ENCODE results near the gene KRT84. TPM values are rescaled to one million over a fixed set of nuclear protein-coding genes. Genes with fewer than 3 reads are reported as not detected.

The KRT84 gene
- total RNA-seq, 2 experiments from 2014 or later = not detected

DNA sequence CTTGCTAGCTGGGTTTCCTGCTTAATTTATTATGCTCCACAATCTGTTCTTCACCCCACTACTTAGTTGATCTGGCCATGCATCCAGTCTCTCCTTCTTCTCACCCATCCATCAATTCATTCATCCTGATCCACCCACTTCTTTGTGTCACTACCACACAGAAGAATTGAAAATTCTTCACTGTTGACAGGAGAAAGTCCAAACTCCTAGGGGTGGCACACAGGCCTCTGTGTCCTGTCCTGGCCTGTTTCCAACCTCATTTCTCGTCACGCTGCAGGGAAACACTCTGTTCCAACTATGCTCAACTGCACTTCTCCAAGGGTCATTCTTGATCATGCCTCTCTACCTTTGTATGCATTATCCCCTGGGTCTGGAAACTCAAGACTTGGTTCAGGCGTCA, 53.6 kb downstream of the KRT84 start:
- no peaks in the 10 kb centered on the region for H3K9me3 Mint-ChIP-seq
- H3K36me3 Mint-ChIP-seq (ENCODE audit: low read depth) = no peaks in the 10 kb centered on the region
- no peak overlapping the region for H3K4me3 Mint-ChIP-seq
- intact Hi-C loops (cut with DNase I, micrococcal nuclease) = no loop called here
- H3K27me3 ChIP-seq (ENCODE audit: control insufficient read depth in 1 of 2, insufficient read depth in 2 of 2, low read length in 2 of 2) = peaks cover 0 to 6% of the 10 kb centered on the region in 2 experiments
- H3K4me3 ChIP-seq (ENCODE audit: low read length) = no peak overlapping the region
- H3K27ac ChIP-seq (ENCODE audit: low read depth in 1 of 2, low read length in 2 of 2) = no peak overlapping the region
- ATAC-seq (ENCODE audit: poor library complexity) (no peak), DNase-seq (no peak)
- no peaks in the 10 kb centered on the region for H3K36me3 ChIP-seq (ENCODE audit: insufficient read depth, low read length)
- H3K4me1 ChIP-seq (ENCODE audit: insufficient read depth, low read length) = peaks cover 7% of the 10 kb centered on the region
- ChIA-PET CTCF (no interaction called here), POLR2A (no interaction called here)
- H3K27ac Mint-ChIP-seq = no peak overlapping the region
- H3K9me3 ChIP-seq (ENCODE audit: control insufficient read depth in 1 of 2, insufficient read depth in 1 of 2, low read length in 2 of 2) = peaks cover 0 to 4% of the 10 kb centered on the region in 2 experiments
- peaks cover 13% of the 10 kb centered on the region for H3K27me3 Mint-ChIP-seq
- H3K4me1 Mint-ChIP-seq (ENCODE audit: low read depth) = peaks cover 7% of the 10 kb centered on the region
- TF ChIP-seq, protein P1, sequence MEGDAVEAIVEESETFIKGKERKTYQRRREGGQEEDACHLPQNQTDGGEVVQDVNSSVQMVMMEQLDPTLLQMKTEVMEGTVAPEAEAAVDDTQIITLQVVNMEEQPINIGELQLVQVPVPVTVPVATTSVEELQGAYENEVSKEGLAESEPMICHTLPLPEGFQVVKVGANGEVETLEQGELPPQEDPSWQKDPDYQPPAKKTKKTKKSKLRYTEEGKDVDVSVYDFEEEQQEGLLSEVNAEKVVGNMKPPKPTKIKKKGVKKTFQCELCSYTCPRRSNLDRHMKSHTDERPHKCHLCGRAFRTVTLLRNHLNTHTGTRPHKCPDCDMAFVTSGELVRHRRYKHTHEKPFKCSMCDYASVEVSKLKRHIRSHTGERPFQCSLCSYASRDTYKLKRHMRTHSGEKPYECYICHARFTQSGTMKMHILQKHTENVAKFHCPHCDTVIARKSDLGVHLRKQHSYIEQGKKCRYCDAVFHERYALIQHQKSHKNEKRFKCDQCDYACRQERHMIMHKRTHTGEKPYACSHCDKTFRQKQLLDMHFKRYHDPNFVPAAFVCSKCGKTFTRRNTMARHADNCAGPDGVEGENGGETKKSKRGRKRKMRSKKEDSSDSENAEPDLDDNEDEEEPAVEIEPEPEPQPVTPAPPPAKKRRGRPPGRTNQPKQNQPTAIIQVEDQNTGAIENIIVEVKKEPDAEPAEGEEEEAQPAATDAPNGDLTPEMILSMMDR (IDR thresholded peaks at IDR 0.05) = no peak

DNA sequence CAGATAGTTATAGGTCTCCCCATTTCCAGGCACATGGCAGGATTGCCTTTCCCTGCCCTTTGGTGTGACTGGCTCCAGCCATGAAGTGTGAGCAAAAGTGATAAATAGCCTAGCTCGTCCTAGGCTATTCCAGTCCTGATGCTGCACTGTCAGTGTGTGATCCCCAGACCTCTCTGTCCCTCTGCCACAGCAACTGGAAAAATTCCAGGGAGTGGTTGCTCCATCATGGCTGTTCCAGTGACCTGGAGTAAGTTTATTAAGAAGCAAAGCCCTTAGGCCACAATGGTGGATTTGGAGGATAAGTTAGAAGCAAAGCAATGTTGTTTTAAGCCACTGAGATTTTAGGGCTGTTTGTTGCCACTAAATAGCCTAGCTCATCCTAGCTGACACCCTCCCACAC, 54.4 kb downstream of the KRT84 start:
- no peak for DNase-seq
- no peaks in the 10 kb centered on the region for H3K9me3 Mint-ChIP-seq
- intact Hi-C loops (cut with DNase I, micrococcal nuclease) = no loop called here
- H3K36me3 Mint-ChIP-seq (ENCODE audit: low read depth) = no peaks in the 10 kb centered on the region
- no peak overlapping the region for H3K4me3 ChIP-seq (ENCODE audit: low read length)
- peaks cover 7% of the 10 kb centered on the region for H3K4me1 ChIP-seq (ENCODE audit: insufficient read depth, low read length)
- H3K4me3 Mint-ChIP-seq = no peak overlapping the region
- peaks cover 0 to 6% of the 10 kb centered on the region in 2 experiments for H3K27me3 ChIP-seq (ENCODE audit: control insufficient read depth in 1 of 2, insufficient read depth in 2 of 2, low read length in 2 of 2)
- POLR2A ChIA-PET = no interaction called here
- H3K9me3 ChIP-seq (ENCODE audit: control insufficient read depth in 1 of 2, insufficient read depth in 1 of 2, low read length in 2 of 2) = peaks cover 0 to 4% of the 10 kb centered on the region in 2 experiments
- H3K4me1 Mint-ChIP-seq (ENCODE audit: low read depth) = peaks cover 7% of the 10 kb centered on the region
- peaks cover 13% of the 10 kb centered on the region for H3K27me3 Mint-ChIP-seq
- no peaks in the 10 kb centered on the region for H3K36me3 ChIP-seq (ENCODE audit: insufficient read depth, low read length)
- CTCF ChIA-PET = no interaction called here
- no peak overlapping the region for H3K27ac Mint-ChIP-seq
- TF ChIP-seq, protein P1 (IDR thresholded peaks at IDR 0.05) = no peak
- no peak overlapping the region for H3K27ac ChIP-seq (ENCODE audit: low read depth in 1 of 2, low read length in 2 of 2)
- no peak for ATAC-seq (ENCODE audit: poor library complexity)

DNA sequence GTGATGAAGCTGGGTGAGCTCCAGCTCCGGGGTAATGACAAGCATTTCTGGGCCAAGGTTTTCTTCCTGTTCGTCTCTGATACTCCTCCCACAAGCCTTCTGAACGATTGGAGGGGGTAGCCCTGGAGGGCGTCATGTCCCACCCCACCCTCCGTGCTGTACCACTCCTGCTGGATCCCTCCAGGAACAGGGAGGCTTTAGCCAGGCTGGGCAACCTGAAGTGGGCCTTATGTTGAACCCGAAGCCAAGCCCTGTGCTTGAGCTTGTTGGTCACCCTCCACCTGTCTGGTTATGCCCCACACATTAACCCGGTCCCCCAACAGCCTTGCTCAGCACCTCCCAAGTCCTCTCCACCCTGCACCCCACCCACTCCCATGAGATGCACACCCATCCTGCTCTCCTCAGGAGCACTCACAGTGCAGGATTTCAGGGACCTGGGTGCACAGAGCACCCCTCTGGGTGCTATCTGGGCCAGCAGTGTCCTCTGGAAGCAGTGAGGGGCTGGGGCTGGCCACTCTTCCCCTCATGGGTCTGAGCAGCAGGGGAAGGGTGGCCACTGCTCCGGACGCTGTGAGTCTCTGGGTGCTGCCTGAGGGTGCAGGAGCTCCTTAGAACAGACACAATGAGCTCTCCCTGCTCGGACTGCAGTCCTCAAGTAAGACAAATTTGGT, 57.5 kb downstream of the KRT84 start:
- CTCF ChIA-PET = interaction anchor here (0.5 to 2.2 kb wide), 15 partner anchors 9 to 1825 kb away, joined by 3 to 12 read pairs (median 4); no protein-coding TSS in a partner anchor
- H3K9me3 Mint-ChIP-seq = no peaks in the 10 kb centered on the region
- intact Hi-C loops (cut with DNase I, micrococcal nuclease) = loop anchor here (1.0 to 5.0 kb wide), 4 partner anchors 172 to 549 kb away; no protein-coding TSS in a partner anchor
- H3K27ac ChIP-seq (ENCODE audit: low read depth in 1 of 2, low read length in 2 of 2) = no peak overlapping the region
- H3K27me3 ChIP-seq (ENCODE audit: control insufficient read depth in 1 of 2, insufficient read depth in 2 of 2, low read length in 2 of 2) = peaks cover 0 to 4% of the 10 kb centered on the region in 2 experiments
- POLR2A ChIA-PET = interaction anchor here (1.1 to 1.2 kb wide), 2 partner anchors 8 to 173 kb away, joined by 3 to 5 read pairs; no protein-coding TSS in a partner anchor
- H3K36me3 Mint-ChIP-seq (ENCODE audit: low read depth) = no peaks in the 10 kb centered on the region
- H3K36me3 ChIP-seq (ENCODE audit: insufficient read depth, low read length) = no peaks in the 10 kb centered on the region
- ATAC-seq (ENCODE audit: poor library complexity) (no peak), DNase-seq (no peak)
- peaks cover 7% of the 10 kb centered on the region for H3K4me1 ChIP-seq (ENCODE audit: insufficient read depth, low read length)
- no peak overlapping the region for H3K27ac Mint-ChIP-seq
- peaks cover 7% of the 10 kb centered on the region for H3K4me1 Mint-ChIP-seq (ENCODE audit: low read depth)
- no peak overlapping the region for H3K4me3 Mint-ChIP-seq
- H3K4me3 ChIP-seq (ENCODE audit: low read length) = no peak overlapping the region
- TF ChIP-seq, protein P1 (IDR thresholded peaks at IDR 0.05) = peak; percentile 17
- peaks cover 24% of the 10 kb centered on the region for H3K27me3 Mint-ChIP-seq
- H3K9me3 ChIP-seq (ENCODE audit: control insufficient read depth in 1 of 2, insufficient read depth in 1 of 2, low read length in 2 of 2) = no peaks in the 10 kb centered on the region

Other genes starting within 250 kb of the KRT84 start
- not detected for gene KRT80, start 193.6 kb downstream of the KRT84 start, total RNA-seq
- not detected for gene KRT7, start 152.4 kb downstream of the KRT84 start, total RNA-seq
- not detected for gene KRT86, start 111.0 kb downstream of the KRT84 start, total RNA-seq
- gene KRT81, start 94.1 kb downstream of the KRT84 start, total RNA-seq = not detected
- not detected for gene KRT83, start 64.3 kb downstream of the KRT84 start, total RNA-seq
- gene KRT85, start 18.2 kb downstream of the KRT84 start, total RNA-seq = not detected
- not detected for gene KRT82, start 20.7 kb upstream of the KRT84 start, total RNA-seq
- gene KRT75, start 48.7 kb upstream of the KRT84 start, total RNA-seq = not detected
- not detected for gene KRT6B, start 66.5 kb upstream of the KRT84 start, total RNA-seq
- gene KRT6C, start 88.2 kb upstream of the KRT84 start, total RNA-seq = not detected
- gene KRT6A, start 107.6 kb upstream of the KRT84 start, total RNA-seq = not detected
- under 1 TPM; 0.60 to 0.81 TPM for gene KRT5, start 134.7 kb upstream of the KRT84 start, total RNA-seq
- gene KRT71, start 167.5 kb upstream of the KRT84 start, total RNA-seq = not detected
- under 1 TPM; 0.30 to 0.34 TPM for gene KRT74, start 188.2 kb upstream of the KRT84 start, total RNA-seq
- gene KRT72, start 215.8 kb upstream of the KRT84 start, total RNA-seq = 10 to 100 TPM; 82.2 to 83.4 TPM
- gene KRT73, start 232.9 kb upstream of the KRT84 start, total RNA-seq = 10 to 100 TPM; 67.2 to 69.7 TPM